HG03558 (cell line): ENCODE results near the gene MISP3.

Source experiments
- ATAC-seq: cut with Tn5 transposase; IDR thresholded peaks from one replicate; pipeline ENCODE4 v1.9.1; 2021; ENCODE audit warnings: moderate number of reproducible peaks; ENCODE audit not compliant: unreplicated experiment; ENCODE audit errors: extremely low read depth

MISP3 gene

GRCh38 chr19:14073925-14074838, 1.6 kb downstream of the MISP3 start:
- ATAC-seq: no peak

GRCh38 chr19:14078411-14078810, 5.8 kb downstream of the MISP3 start:
- ATAC-seq: no peak

GRCh38 chr19:14080887-14081796, 8.6 kb downstream of the MISP3 start:
- ATAC-seq: peak; percentile 48

- ATAC-seq: no peak
Measured at GRCh38 chr19:14081797-14082674, 9.4 kb downstream of the MISP3 start.

GRCh38 chr19:14082675-14082960, 10.0 kb downstream of the MISP3 start:
- ATAC-seq: no peak

- ATAC-seq: no peak
Measured at GRCh38 chr19:14085309-14085995, 12.9 kb downstream of the MISP3 start, which contains the start of gene C19orf67. Gene C19orf67, minus strand, starts transcription at chr19:14085783. Its CDS starts 156 bp downstream, at chr19:14085627.

- ATAC-seq: no peak
Measured at GRCh38 chr19:14086098-14086497, 13.5 kb downstream of the MISP3 start.

- no peak for ATAC-seq
Measured at GRCh38 chr19:14088634-14089411, 16.2 kb downstream of the MISP3 start.

GRCh38 chr19:14089412-14089661, 16.8 kb downstream of the MISP3 start:
- ATAC-seq: no peak

- ATAC-seq: no peak
Measured at GRCh38 chr19:14089662-14090508, 17.3 kb downstream of the MISP3 start.

GRCh38 chr19:14090509-14091080, 18.0 kb downstream of the MISP3 start, which contains the start of gene SAMD1:
Gene SAMD1, minus strand, starts transcription at chr19:14090751.
- no peak for ATAC-seq

- no peak for ATAC-seq
Measured at GRCh38 chr19:14091081-14091812, 18.7 kb downstream of the MISP3 start.

- ATAC-seq: no peak
Measured at GRCh38 chr19:14091813-14092462, 19.4 kb downstream of the MISP3 start.

GRCh38 chr19:14093117-14093823, 20.7 kb downstream of the MISP3 start:
- ATAC-seq: no peak

GRCh38 chr19:14094854-14095253, 22.3 kb downstream of the MISP3 start:
- no peak for ATAC-seq
